Naive thymus-derived CD4-positive, alpha-beta T cell (primary cell): ENCODE data around the gene CPT1B. TPM values are rescaled to one million over a fixed set of nuclear protein-coding genes. Genes with fewer than 3 reads are reported as not detected.

Experiments used
- ATAC-seq: fragments of 150-1000 bp; cut with Tn5 transposase; 2 replicates; pipeline ENCODE4 v1.10.0; 2021; ENCODE audit warnings: mild to moderate bottlenecking, moderate library complexity
- CTCF ChIA-PET: fragments of 350-600 bp; sonication (Branson Sonifier 250); formaldehyde crosslinking; loops from one replicate; lab custom pipeline; 2021; ENCODE audit warnings: antibody characterized with exemption; lab: Charles Lee
- POLR2A ChIA-PET: fragments of 350-600 bp; sonication (Branson Sonifier 250); formaldehyde crosslinking; loops from one replicate; lab custom pipeline; 2021; ENCODE audit warnings: antibody characterized with exemption, inconsistent platforms; lab: Charles Lee
- DNase-seq, 9 donors: peaks; one replicate each; pipeline versions ENCODE4 v3.0.0 to v3.0.0-alpha.2; 2020 to 2022; ENCODE audit warnings: mixed read lengths in 1 of 9
- H3K27ac ChIP-seq: one replicate; pipeline ENCODE4 v1.7.0; 2013; ENCODE audit warnings: mild to moderate bottlenecking, low read depth, low read length, moderate library complexity
- H3K27me3 ChIP-seq, 2 donors: one replicate each; pipeline ENCODE4 v1.7.0; 2013; ENCODE audit warnings: low read length in 2 of 2, mild to moderate bottlenecking in 2 of 2, moderate library complexity in 2 of 2; ENCODE audit not compliant: control insufficient read depth in 2 of 2, insufficient read depth in 2 of 2
- H3K36me3 ChIP-seq, 3 experiments: 1 replicate in 2 of 3; 2 replicates in 1 of 3; pipeline ENCODE4 v1.7.0; 2013; ENCODE audit warnings: low read length in 3 of 3, mild to moderate bottlenecking in 3 of 3, moderate library complexity in 1 of 3; ENCODE audit not compliant: insufficient read depth in 3 of 3, control insufficient read depth in 2 of 3
- H3K4me1 ChIP-seq, 2 donors: one replicate each; pipeline ENCODE4 v1.7.0; 2013; ENCODE audit warnings: low read length in 2 of 2, mild to moderate bottlenecking in 2 of 2, moderate library complexity in 1 of 2; ENCODE audit not compliant: control insufficient read depth in 2 of 2, insufficient read depth in 2 of 2
- H3K4me3 ChIP-seq: 2 replicates; pipeline ENCODE4 v1.7.0; 2013; ENCODE audit warnings: mild to moderate bottlenecking, low read length
- H3K9me3 ChIP-seq, 3 experiments: 1 replicate in 2 of 3; 2 replicates in 1 of 3; pipeline ENCODE4 v1.7.0; 2013; ENCODE audit warnings: low read length in 3 of 3; ENCODE audit not compliant: control insufficient read depth in 2 of 3
- H3K27ac Mint-ChIP-seq, 9 donors: one replicate each; pipeline ENCODE4 v1.8.0; 2020 to 2022; ENCODE audit warnings: mixed read lengths in 9 of 9, mild to moderate bottlenecking in 8 of 9, moderate library complexity in 5 of 9, inconsistent platforms in 2 of 9
- H3K27me3 Mint-ChIP-seq, 5 donors: one replicate each; pipeline ENCODE4 v1.8.0; 2021 to 2022; ENCODE audit warnings: mixed read lengths in 5 of 5, mild to moderate bottlenecking in 1 of 5
- H3K36me3 Mint-ChIP-seq, 5 donors: one replicate each; pipeline ENCODE4 v1.8.0; 2020 to 2022; ENCODE audit warnings: mixed read lengths in 5 of 5, mild to moderate bottlenecking in 3 of 5, inconsistent platforms in 1 of 5
- H3K4me1 Mint-ChIP-seq, 7 donors: one replicate each; pipeline ENCODE4 v1.8.0; 2020 to 2022; ENCODE audit warnings: mixed read lengths in 7 of 7, mild to moderate bottlenecking in 3 of 7, inconsistent platforms in 1 of 7
- H3K4me3 Mint-ChIP-seq, 10 donors: one replicate each; pipeline ENCODE4 v1.8.0; 2020 to 2022; ENCODE audit warnings: mild to moderate bottlenecking in 10 of 10, mixed read lengths in 10 of 10, moderate library complexity in 6 of 10, inconsistent platforms in 2 of 10
- H3K9me3 Mint-ChIP-seq, 11 donors: one replicate each; pipeline ENCODE4 v1.8.0; 2020 to 2022; ENCODE audit warnings: mixed read lengths in 11 of 11, mild to moderate bottlenecking in 4 of 11, inconsistent platforms in 1 of 11, moderate library complexity in 1 of 11
- intact Hi-C, 2 donors: fragments of 100-400 bp; cut with micrococcal nuclease; formaldehyde crosslinking; loops; one replicate each; pipeline ENCODE4 v1.15.1; 2023
- polyA plus RNA-seq, 2 donors: library from polyadenylated mRNA; unstranded; fragments of 300-500 nt; fragmentation: Illumina TruSeq; gene quantifications; one replicate each; pipeline ENCODE4 v1.2.3, GENCODE V29; 2021
- total RNA-seq, 6 experiments: library from RNA in 5 of 6; stranded (reverse) in 5 of 6; gene quantifications; 1 replicate in 5 of 6; 2 replicates in 1 of 6; pipeline ENCODE4 v1.2.3 and lab custom pipeline; 2021 to 2026

Gene CPT1B
- total and polyA plus RNA-seq, 7 experiments from 2014 or later, result 0.32 to 108 (median 64.8) TPM

GRCh38 chr22:50547263-50547985, 30.8 kb downstream of the CPT1B start:
- intact Hi-C loops, result no loop called here
- DNase-seq (no peak), ATAC-seq (no peak)
- ChIA-PET POLR2A (interaction anchor here (0.6 to 6.3 kb wide), 14 partner anchors 9 to 76 kb away, joined by 3 to 77 read pairs (median 6); partner anchors contain the start of genes SCO2, SYCE3 and TYMP), CTCF (interaction anchor here (1.6 to 4.3 kb wide), 5 partner anchors 8 to 73 kb away, joined by 6 to 31 read pairs (median 7); partner anchors contain the start of genes SCO2 and SYCE3)
- H3K4me1 Mint-ChIP-seq, result peaks cover 32 to 46% (median 34%) of the 10 kb centered on the region in 7 donors
- peak overlapping the region in 5 of 9 donors; percentile 48 to 87 (median 77) for H3K27ac Mint-ChIP-seq
- Histone ChIP-seq H3K4me3 (no peak overlapping the region), H3K9me3 (no peaks in the 10 kb centered on the region), H3K36me3 (no peaks in the 10 kb centered on the region), H3K27ac (no peak overlapping the region), H3K27me3 (no peaks in the 10 kb centered on the region), H3K4me1 (peaks cover 35 to 46% of the 10 kb centered on the region in 2 donors)
- peaks cover 0 to 13% (median 0%) of the 10 kb centered on the region in 5 donors for H3K36me3 Mint-ChIP-seq
- no peaks in the 10 kb centered on the region for H3K27me3 Mint-ChIP-seq
- peak overlapping the region in 6 of 10 donors; percentile 25 to 88 (median 58) for H3K4me3 Mint-ChIP-seq
- peaks cover 0 to 3% (median 0%) of the 10 kb centered on the region in 11 donors for H3K9me3 Mint-ChIP-seq

- Histone ChIP-seq H3K27ac (no peak overlapping the region), H3K36me3 (no peaks in the 10 kb centered on the region), H3K9me3 (no peaks in the 10 kb centered on the region), H3K4me1 (peaks cover 35 to 46% of the 10 kb centered on the region in 2 donors), H3K27me3 (no peaks in the 10 kb centered on the region), H3K4me3 (no peak overlapping the region)
- H3K27me3 Mint-ChIP-seq, result no peaks in the 10 kb centered on the region
- peaks cover 32 to 52% (median 36%) of the 10 kb centered on the region in 7 donors for H3K4me1 Mint-ChIP-seq
- DNase-seq (no peak), ATAC-seq (no peak)
- ChIA-PET CTCF (interaction anchor here (2.0 to 4.3 kb wide), 3 partner anchors 7 to 21 kb away, joined by 6 to 31 read pairs (median 7); partner anchors contain the start of genes SCO2 and SYCE3), POLR2A (interaction anchor here (1.1 to 6.3 kb wide), 7 partner anchors 8 to 74 kb away, joined by 4 to 77 read pairs (median 19); partner anchors contain the start of genes SCO2 and TYMP)
- peak overlapping the region in 4 of 10 donors; percentile 11 to 69 (median 47) for H3K4me3 Mint-ChIP-seq
- peaks cover 0 to 16% (median 0%) of the 10 kb centered on the region in 5 donors for H3K36me3 Mint-ChIP-seq
- intact Hi-C loops, result no loop called here
- peaks cover 0 to 5% (median 0%) of the 10 kb centered on the region in 11 donors for H3K9me3 Mint-ChIP-seq
- H3K27ac Mint-ChIP-seq, result peak overlapping the region in 4 of 9 donors; percentile 14 to 93 (median 84)
Observed at GRCh38 chr22:50546326-50547262, 31.6 kb downstream of the CPT1B start.

DNA sequence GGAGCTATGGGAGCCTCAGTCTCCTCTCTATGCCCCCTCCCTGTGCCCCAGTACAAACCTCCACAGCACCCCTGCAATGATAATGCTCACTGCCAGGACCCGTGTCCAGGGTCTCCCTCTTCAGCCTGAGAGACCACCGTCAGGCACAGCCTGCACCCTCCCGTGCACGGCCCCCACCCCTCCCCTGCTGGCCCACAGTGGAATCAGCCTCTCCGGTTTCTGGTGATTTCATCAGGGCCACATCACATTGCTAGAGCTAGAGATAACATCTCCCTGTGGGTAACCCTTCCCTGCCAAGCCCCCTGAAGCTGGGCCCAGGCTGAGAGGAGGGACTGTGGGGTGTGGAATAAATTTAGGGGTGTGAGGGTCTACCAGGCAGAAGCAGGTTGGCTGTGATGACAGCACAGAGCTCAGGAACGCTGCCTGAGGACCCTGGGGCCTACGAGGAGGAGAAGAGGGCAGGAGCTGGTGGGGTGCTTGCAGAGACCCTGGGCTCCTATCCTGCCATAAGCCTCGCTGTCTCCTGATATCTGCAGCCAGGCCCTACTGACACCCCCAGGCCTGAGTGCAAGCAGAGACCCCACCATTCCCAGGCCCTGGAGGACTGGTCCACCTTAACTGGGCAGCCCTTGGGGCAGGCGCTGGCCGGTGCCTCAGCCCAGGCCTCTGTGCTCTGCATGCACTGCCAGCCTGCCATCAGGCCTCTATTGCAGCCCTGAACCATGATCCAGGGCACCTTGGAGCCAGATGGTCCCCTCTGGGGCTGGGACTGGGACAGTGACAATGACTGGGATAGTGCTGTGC, 32.5 kb downstream of the CPT1B start, which contains the start of gene KLHDC7B:
KLHDC7B (plus strand) TSS at position 378 of the 804 bp plus-strand sequence; CDS start at position 723, 345 bp downstream.
- no peaks in the 10 kb centered on the region for H3K9me3 ChIP-seq
- ATAC-seq, result no peak
- CTCF ChIA-PET, result interaction anchor here (1.4 to 2.0 kb wide), 2 partner anchors 18 to 75 kb away, joined by 5 to 6 read pairs; partner anchors contain the start of gene SYCE3

GRCh38 chr22:50544746-50545253, 33.4 kb downstream of the CPT1B start:
- Mint-ChIP-seq H3K9me3 (peaks cover 0 to 7% (median 0%) of the 10 kb centered on the region in 11 donors), H3K27me3 (no peaks in the 10 kb centered on the region), H3K4me1 (peaks cover 29 to 54% (median 30%) of the 10 kb centered on the region in 7 donors), H3K4me3 (peak overlapping the region in 8 of 10 donors; percentile 53 to 77 (median 70)), H3K36me3 (peaks cover 0 to 10% (median 0%) of the 10 kb centered on the region in 5 donors), H3K27ac (peak overlapping the region in 7 of 9 donors; percentile 25 to 93 (median 67))
- ChIA-PET CTCF (interaction anchor here (0.6 to 1.6 kb wide), 3 partner anchors 18 to 739 kb away, joined by 3 to 5 read pairs (median 3); partner anchors contain the start of gene SYCE3), POLR2A (interaction anchor here (1.1 to 3.2 kb wide), 7 partner anchors 15 to 76 kb away, joined by 3 to 19 read pairs (median 4); partner anchors contain the start of genes SCO2 and SYCE3)
- no peak for ATAC-seq
- Histone ChIP-seq H3K4me3 (peak overlapping the region; percentile 67), H3K27me3 (no peaks in the 10 kb centered on the region), H3K36me3 (no peaks in the 10 kb centered on the region), H3K4me1 (peaks cover 36 to 40% of the 10 kb centered on the region in 2 donors), H3K27ac (peak overlapping the region; percentile 45), H3K9me3 (no peaks in the 10 kb centered on the region)
- intact Hi-C loops, result loop anchor here (1.0 to 2.0 kb wide), 8 partner anchors 13 to 76 kb away; partner anchors contain the start of genes CHKB (in 1 of the 2), NCAPH2 (in 1 of the 2), SCO2 (in 1 of the 2) and SYCE3 (in 1 of the 2)
- no peak for DNase-seq

More for the DNA sequence above, 32.5 kb downstream of the CPT1B start, which contains the start of gene KLHDC7B:
- no peaks in the 10 kb centered on the region for H3K36me3 ChIP-seq
- no peak for DNase-seq
- intact Hi-C loops, result loop anchor here in 1 of 2 donors (1.0 to 2.0 kb wide), 2 partner anchors 15 to 75 kb away; partner anchors contain the start of gene TYMP
- peak within 1 kb of the TSS; percentile 45 for H3K27ac ChIP-seq
- Mint-ChIP-seq H3K9me3 (peaks cover 0 to 7% (median 0%) of the 10 kb centered on the region in 11 donors), H3K27me3 (no peaks in the 10 kb centered on the region), H3K36me3 (peaks cover 0 to 15% (median 0%) of the 10 kb centered on the region in 5 donors), H3K27ac (peak within 1 kb of the TSS in 7 of 9 donors; percentile 49 to 93 (median 83)), H3K4me3 (peak within 1 kb of the TSS in 9 of 10 donors; percentile 29 to 77 (median 69)), H3K4me1 (peaks cover 31 to 56% (median 36%) of the 10 kb centered on the region in 7 donors)
- peak within 1 kb of the TSS; percentile 67 for H3K4me3 ChIP-seq
- H3K4me1 ChIP-seq, result peaks cover 35 to 46% of the 10 kb centered on the region in 2 donors
- no peaks in the 10 kb centered on the region for H3K27me3 ChIP-seq
- POLR2A ChIA-PET, result interaction anchor here (0.6 to 3.2 kb wide), 7 partner anchors 14 to 78 kb away, joined by 3 to 19 read pairs (median 4); partner anchors contain the start of gene SCO2
